HG03378 (cell line): ENCODE measurements around the gene CILP2.

Experiments used
- ATAC-seq: cut with Tn5 transposase; IDR thresholded peaks from one replicate; pipeline ENCODE4 v1.9.1; 2021; ENCODE audit warnings: mild to moderate bottlenecking, moderate library complexity; ENCODE audit not compliant: unreplicated experiment

Gene CILP2, protein sequence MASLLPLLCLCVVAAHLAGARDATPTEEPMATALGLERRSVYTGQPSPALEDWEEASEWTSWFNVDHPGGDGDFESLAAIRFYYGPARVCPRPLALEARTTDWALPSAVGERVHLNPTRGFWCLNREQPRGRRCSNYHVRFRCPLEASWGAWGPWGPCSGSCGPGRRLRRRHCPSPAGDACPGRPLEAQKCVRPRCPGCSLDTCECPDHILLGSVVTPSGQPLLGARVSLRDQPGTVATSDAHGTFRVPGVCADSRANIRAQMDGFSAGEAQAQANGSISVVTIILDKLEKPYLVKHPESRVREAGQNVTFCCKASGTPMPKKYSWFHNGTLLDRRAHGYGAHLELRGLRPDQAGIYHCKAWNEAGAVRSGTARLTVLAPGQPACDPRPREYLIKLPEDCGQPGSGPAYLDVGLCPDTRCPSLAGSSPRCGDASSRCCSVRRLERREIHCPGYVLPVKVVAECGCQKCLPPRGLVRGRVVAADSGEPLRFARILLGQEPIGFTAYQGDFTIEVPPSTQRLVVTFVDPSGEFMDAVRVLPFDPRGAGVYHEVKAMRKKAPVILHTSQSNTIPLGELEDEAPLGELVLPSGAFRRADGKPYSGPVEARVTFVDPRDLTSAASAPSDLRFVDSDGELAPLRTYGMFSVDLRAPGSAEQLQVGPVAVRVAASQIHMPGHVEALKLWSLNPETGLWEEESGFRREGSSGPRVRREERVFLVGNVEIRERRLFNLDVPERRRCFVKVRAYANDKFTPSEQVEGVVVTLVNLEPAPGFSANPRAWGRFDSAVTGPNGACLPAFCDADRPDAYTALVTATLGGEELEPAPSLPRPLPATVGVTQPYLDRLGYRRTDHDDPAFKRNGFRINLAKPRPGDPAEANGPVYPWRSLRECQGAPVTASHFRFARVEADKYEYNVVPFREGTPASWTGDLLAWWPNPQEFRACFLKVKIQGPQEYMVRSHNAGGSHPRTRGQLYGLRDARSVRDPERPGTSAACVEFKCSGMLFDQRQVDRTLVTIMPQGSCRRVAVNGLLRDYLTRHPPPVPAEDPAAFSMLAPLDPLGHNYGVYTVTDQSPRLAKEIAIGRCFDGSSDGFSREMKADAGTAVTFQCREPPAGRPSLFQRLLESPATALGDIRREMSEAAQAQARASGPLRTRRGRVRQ

DNA sequence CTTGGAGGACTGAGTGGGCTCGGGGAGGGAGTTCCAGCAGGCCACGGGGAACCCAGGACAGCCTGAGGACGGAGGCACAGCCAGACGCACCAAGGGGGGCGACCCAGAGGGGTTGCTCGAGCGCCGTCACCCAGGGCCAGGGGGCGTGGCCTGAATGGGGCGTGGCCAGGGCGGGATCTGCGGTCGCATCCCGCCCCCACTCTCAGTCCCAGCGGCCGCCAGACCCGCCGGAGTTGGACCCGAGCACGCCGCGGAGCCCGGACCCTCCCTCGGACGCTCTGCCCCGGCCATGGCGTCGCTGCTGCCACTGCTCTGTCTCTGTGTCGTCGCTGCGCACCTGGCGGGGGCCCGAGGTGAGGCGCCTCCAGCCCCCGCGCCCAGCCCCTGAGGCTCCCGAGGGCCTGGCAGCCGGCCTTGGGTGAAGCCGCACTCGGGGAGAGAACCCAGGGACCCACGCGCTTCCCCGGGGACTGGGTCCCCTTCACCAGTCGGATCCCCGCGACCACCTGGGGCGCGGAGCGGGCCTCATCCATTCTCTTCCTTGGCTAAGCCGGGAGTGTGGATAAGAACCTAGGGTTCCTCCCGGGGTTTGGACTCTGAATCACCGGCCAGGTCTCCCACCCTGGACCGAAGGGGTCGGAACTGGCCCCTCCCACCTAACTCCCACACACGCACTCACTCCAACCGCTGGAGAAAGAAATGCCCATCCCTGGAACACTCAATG lies at the start of gene CILP2:
CILP2 (plus strand) TSS at position 205 of the 724 bp plus-strand sequence; CDS start at position 290, 85 bp downstream.
- no peak for ATAC-seq

DNA sequence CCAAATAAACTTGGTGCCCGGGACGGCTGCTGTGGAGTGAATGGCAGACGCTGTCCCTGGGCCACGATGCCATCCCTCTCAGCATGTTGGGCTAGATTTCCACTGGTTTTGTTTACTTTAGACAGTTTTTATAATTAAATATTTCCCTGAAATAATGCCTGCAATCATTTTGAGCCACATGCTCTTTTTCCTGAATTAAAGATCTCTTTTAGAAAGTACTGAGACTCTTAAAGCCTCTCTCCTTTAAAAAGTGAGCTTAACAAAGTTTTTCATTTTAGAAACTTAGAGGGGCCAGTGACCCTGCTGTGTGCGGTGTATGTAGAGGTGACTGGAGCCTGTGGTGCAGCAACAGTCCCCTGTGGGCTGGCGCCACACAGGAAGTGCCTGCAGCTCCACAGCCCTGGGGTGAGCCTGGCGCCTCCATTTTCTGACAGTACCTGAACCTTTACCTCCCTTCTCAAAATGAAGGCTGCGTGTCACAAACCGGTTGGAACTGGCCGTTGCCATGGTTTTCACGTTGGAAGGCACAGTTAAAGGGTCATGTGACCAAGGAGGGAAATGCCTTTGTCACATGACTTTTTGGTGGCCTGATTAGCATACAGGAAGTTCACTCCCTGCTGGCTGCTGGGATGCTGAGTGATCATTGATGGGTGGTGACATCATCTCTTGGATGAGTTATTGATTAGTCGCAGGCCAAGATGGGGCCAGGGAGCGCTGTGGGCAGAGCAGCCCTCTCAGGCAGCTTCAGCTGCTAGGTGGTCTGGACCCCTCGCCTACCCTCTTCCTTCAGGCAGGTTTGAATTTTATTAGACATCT lies 49.0 kb upstream of the CILP2 start:
- peak; percentile 67 for ATAC-seq

DNA sequence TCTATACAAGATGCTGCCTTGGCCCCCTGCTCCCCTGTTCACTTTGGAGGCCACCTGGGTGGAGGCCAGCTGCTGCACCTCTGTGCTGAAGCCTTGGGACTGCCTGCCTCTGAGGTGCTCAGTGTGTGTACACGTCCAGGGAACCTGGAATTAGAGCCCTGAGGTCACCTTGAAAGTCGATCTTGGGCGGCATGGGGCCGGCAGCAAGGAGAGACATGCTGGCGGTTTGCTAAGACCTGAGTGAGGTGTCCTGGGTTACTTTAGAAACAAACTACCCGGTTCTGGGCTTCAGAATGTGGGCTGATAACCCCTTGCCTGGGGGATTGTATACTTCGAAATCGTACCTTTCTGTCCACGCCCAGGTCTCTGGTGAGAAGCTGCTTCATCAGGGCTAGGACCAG lies 48.3 kb upstream of the CILP2 start:
- ATAC-seq: no peak

DNA sequence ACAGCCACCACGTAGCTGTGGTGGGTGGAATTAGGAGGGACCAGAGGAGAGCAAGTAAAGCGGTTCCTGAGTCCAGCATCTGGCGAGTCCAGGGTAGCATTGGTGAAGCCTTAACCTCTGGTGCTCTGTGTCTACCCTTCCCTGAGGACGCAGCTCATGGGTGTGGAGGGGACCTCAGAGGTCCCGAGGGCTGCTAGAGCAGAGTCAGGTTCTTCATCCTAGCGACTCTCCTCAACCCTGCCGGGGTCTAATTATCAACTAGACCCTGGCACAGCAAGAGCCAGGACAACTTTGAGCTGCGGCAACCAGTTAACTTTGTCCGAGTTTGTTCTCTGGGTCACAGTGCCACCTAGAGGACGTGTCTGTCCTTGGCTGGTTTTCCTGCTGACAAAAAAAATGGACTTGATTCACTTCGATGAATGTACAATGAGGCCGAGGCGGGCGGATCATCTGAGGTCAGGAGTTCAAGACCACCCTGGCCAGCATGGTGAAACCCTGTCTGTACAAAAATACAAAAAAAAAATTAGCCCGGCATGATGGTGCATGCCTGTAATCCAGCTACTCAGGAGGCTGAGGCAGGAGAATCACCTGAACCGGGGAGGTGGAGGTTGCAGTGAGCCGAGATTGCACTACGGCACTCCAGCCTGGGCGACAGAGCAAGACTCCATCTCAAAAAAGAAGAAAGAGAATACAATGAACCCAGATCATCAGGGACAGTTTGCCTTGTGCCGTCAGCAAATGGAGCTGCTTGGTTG lies 47.7 kb upstream of the CILP2 start:
- no peak for ATAC-seq

DNA sequence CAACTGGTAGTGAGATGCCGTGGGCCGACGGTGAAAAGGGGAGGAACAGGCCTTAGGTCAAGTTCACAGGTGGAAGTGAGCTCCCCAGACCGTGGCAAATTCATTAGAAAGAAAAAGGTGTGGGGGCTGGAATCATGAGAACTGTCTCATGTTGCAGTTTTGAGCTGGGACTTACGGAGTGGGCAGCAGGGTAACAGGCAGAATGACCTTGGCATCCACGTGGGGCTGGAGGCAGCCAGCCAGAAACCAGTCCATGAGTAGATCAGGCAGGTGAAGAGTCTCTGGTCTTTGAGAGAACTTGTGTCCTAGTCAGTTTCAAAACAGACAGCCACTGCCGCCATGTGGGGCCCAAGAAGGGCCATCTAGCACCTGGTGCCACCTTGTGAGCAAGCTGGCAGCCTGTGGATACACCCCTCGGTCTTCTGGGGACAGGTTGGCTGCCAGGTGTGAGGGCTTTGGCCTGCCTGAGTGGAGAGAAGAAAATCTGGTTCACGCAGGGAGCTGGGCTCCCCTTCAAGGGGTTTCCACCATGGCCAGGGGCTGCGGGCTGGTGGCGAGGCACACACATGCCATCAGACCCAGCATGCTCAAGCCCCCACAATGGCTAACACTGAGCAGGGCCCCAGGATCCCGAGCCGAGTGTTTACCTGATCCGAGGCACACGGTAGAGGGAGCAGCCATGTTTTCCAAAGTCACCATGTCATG lies 46.6 kb upstream of the CILP2 start:
- no peak for ATAC-seq

DNA sequence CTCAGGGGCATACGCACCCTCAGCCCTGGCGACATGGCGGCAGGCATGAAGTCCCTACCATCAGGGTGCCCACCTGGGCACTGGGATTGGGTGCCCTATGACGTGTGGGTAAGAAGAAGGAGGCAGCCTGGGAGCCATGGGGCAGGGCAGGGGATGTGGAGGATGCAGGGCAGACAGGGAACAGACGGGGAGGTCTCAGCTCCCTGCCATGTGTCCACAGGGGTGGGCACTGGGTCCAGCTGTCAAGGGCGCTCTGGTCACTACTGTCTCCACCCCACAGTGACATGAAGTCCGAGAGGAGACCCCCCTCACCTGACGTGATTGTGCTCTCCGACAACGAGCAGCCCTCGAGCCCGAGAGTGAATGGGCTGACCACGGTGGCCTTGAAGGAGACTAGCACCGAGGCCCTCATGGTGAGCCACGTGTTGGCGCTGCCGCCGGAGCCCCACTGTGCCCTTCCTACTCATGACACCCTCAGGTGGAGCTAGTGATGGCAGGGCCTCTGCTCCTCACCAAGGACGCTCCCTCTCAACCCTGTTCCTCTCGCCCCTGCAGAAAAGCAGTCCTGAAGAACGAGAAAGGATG lies 45.9 kb upstream of the CILP2 start:
- ATAC-seq: no peak

DNA sequence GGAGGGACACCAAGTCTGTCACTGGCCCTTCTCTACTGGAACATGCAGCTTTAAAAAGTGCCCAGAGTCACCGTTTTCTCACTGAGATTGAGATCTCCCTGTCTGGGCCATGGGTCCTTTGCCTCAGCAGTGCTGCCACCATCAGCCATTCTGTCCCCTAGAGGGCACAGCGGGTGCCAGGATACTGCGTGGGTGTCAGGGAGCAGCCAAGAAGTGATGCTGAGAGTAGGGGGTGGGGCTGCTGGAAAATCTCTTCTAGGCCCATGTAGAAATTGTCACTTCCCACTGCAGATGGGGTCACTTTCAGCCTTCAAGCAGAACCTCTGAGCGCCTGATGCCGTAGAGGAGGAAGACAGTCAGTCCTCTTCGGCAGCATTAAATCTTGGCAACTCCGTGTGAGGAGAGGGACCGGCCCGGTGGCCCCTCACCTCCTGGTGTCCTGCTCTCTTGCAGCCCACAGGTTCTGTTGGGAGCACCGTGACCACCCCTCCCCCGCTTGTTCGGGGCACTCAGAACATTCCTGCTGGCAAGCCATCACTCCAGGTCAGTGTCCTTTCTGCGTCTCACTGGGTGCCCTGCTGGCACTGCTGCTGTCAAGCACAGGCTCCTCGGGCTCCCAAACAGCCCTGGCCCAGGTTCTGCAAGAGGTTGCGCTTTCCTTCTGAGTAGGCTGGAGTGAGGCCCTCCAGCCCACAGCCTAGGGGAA lies 44.1 kb upstream of the CILP2 start:
- ATAC-seq: no peak

DNA sequence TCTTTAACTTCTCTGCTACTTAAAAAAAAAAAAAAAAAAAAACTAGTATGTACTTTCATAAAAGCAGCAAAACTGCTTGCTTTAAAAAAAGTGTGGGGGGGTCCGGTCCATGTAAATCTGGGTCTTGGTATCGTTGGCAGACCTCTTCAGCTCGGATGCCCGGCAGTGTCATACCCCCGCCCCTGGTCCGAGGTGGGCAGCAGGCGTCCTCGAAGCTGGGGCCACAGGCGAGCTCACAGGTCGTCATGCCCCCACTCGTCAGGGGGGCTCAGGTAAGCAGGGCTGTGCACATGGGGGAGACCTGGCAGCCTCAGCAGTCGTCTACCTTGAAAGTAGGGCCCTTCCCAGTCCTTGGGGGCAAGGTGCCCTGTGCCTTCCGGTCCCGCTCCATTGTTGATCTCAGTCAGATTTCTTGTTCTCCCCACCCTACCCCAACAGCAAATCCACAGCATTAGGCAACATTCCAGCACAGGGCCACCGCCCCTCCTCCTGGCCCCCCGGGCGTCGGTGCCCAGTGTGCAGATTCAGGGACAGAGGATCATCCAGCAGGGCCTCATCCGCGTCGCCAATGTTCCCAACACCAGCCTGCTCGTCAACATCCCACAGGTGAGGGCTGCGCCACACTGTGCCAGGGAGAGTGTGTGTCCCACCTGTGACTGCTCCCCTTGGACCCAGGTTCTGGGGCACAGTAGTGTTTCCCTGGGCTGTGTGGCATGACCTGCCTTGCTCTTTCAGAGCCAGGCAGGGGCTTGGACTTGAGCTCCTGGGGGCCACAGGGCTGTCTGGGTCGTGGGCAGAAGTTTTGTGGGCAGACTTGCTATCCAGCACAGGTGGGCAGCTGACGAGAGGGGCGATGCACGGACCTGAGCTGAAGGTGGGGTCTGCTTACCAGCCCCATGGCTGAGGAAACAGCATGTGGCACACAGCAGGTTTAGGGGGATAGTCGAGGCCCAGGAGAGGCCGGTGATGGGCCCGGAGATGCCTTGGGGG lies 42.2 kb upstream of the CILP2 start:
- no peak for ATAC-seq

DNA sequence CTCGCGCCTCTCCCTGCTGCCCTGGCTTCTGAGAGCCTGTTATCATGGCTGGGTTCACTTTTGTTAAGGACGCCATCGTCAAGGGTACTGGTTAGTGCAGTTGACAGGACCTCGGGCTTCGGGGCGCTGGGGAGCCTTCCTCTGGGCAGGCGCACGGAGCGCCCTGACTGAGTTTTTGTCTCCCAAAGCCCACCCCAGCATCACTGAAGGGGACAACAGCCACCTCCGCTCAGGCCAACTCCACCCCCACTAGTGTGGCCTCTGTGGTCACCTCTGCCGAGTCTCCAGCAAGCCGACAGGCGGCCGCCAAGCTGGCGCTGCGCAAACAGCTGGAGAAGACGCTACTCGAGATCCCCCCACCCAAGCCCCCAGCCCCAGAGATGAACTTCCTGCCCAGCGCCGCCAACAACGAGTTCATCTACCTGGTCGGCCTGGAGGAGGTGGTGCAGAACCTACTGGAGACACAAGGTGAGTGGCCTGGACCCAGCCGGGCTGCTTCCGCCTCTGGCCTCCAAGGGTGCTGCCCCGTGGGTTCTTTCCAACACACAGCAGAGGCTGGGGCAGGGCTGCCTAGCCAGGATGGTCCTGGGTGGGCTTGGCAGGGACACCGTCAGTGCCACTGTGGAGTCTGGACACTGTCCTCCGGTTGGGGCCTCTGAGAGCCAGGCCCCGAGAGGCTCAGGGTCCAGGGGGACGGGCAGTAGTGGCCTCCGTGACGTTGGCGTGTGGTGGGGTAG lies 39.6 kb upstream of the CILP2 start:
- no peak for ATAC-seq

DNA sequence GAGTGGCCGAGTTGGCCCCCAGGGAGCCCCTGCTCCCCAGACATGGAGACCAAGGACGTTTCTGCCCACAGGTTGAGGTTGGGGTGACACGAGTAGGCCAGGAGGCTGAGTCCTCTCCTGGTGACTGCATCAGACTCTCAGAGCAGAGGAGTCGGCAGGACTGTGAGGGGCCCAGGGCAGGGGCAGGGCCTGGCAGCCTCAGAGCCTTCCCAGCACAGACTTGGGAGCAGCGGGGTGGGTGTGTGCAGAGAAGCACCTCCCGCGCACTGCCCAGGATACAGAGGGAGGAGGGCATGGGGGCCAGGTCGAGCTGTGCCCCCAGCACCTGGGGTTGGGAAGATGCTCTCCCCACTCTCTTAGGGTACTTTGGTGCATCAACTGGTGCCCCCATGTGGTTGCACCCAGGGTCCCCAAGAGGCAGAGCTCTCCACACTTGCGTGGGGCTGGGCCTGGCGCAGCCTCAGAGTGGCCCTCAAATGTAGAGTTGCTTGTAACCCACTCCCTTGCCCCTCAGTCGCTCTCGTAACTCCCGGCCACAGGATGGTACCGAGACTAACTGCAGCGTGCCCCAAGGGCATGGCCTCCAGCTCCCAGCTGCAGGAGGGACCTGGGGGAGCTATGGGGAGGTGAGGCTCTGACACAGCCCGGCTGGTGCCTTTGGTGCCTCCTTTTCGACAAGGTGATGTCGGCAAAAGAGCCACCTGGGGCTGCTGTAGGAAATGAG lies 38.6 kb upstream of the CILP2 start:
- ATAC-seq: no peak

DNA sequence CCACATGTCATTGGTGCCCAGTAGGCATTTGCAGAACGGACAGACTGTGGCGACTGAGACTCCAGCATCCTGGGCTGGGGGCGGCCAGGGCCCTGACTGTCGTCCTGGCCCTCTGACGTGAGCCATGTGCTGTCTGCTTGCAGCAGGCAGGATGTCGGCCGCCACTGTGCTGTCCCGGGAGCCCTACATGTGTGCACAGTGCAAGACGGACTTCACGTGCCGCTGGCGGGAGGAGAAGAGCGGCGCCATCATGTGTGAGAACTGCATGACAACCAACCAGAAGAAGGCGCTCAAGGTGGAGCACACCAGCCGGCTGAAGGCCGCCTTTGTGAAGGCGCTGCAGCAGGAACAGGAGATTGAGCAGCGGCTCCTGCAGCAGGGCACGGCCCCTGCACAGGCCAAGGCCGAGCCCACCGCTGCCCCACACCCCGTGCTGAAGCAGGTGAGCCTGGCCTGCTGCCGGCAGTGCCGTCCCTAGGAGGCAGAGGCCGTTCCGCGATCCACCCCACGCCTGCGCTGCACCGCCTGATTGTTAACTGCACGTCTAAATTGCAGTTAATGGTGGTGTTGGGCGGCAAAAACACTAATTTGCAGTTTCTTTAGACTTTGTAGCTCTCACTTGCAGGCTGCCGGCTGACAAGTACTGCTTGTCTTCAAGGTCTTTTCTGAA lies 37.0 kb upstream of the CILP2 start:
- no peak for ATAC-seq

DNA sequence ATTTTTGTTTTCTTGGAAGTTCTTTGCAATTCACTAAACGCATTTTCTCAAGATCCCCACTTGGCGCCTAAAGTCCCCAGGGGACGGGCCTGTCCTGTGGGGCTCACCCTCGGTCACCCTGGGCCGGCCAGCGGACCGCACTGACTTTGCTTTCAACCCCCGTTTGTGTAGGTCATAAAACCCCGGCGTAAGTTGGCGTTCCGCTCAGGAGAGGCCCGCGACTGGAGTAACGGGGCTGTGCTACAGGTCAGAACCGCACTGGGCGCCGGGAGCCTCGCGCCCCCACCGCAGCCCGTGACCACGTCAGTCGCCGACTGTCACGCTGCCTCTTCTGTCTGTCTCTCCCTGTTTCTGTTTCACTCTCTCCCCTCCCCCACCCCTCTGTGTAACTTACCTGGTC lies 36.3 kb upstream of the CILP2 start:
- ATAC-seq: no peak

DNA sequence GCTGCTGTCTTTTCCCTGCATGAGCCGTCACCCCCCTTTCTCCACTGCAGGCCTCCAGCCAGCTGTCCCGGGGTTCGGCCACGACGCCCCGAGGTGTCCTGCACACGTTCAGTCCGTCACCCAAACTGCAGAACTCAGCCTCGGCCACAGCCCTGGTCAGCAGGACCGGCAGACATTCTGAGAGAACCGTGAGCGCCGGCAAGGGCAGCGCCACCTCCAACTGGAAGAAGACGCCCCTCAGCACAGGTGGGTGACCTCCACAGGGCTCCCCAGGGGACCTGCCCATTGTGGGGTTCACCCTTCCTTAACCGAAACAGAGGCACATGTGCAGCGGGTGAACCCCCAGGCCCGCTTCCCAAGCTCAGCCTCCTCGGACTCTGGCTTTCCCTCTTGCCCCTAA lies 35.8 kb upstream of the CILP2 start:
- no peak for ATAC-seq

DNA sequence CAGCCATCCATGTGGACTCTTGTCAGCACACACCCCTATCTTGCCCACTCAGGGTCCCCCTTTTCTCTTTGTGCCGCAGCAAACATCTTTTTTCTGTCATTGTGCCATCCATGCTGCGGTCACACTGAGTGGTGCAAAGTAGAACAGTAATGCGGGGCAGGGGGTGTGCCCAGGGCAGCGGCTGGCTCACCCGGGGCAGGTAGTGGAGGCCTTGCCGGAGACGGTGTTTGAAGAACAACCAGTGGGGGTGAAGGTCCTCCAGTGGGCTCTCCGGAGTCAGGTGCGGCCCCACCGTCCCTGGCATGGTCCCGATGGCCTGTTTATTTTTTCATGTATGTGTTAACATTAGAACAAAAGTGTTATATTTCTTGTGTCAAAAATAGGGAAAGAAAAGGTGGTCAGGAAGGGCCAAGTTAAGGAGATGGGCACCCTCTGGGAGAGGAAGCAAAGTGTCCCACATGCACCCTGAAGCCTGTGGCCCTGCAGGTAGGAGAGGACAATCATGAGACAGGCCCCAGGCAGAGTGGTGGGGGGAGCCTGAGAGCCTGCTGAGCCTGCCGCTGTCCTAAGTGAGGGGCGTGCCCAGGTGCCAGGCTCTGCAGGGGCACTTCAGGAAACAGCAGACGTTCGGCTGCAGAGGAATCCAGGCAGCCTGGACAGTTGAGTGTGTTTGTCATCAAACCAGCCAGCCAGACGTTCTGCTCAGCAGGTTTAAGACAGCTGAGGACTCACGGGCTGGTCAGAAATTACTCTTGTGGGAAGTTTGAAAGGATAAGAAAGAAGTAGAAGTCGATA lies 35.1 kb upstream of the CILP2 start:
- no peak for ATAC-seq
